Stimulated activated CD8-positive, alpha-beta memory T cell treated with anti-CD3 and anti-CD28 coated beads, Interleukin-4, amount 100 ng/mL, for 24 hours (primary cell): Measurements from ENCODE around the gene RAB36.
A peak's percentile ranks its signal among the peaks of the same experiment; 100 is the strongest.
"Not testable (repeated sequence)": the region's sequence is repeated elsewhere in the genome, so short reads cannot be mapped to it uniquely, and the experiment has no call there.

Experiments
- DNase-seq: peaks from one replicate; pipeline ENCODE4 v3.0.0-alpha.2; 2020; ENCODE audit warnings: low read depth

The RAB36 gene

DNA sequence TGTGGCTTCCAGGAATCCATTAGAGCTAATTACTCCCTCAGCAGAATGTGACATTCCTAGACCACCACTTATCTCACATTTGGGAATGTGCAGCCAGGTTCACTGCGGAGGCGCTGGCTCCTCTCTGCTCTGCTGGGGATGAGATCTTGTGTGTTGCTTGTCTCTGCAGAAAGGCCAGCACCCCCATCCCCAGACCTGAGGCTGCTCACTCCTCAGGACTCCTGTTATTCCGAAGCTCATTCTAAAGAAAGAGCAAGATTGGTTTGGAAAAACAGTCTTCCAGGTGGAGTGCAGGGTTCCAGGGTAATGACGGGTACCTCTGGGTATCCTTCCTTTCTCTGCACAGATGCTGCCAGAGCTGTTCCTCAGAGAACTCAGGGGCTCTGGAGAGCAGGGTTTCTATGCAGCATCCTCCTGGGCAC is 24.3 kb upstream of the RAB36 start:
- no peak for DNase-seq

DNA sequence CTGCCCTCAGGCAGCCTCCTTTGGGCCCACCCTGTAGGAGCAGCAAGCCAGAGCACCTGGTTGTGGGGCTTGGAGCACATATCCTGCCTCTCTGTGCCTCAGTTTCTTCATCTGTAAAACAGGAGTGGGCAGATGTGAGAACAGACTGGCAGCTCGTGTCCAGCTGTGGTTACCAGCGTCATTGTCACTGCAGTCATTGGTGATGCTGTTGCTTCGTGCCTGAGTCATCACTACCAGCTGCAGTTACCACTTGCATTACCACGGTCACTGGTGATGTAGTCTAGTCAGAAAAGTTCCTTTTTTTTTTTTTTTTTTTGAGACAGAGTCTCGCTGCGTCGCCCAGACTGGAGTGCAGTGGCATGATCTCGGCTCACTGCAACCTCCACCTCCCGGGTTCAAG is 23.9 kb upstream of the RAB36 start:
- DNase-seq, result no peak

DNA sequence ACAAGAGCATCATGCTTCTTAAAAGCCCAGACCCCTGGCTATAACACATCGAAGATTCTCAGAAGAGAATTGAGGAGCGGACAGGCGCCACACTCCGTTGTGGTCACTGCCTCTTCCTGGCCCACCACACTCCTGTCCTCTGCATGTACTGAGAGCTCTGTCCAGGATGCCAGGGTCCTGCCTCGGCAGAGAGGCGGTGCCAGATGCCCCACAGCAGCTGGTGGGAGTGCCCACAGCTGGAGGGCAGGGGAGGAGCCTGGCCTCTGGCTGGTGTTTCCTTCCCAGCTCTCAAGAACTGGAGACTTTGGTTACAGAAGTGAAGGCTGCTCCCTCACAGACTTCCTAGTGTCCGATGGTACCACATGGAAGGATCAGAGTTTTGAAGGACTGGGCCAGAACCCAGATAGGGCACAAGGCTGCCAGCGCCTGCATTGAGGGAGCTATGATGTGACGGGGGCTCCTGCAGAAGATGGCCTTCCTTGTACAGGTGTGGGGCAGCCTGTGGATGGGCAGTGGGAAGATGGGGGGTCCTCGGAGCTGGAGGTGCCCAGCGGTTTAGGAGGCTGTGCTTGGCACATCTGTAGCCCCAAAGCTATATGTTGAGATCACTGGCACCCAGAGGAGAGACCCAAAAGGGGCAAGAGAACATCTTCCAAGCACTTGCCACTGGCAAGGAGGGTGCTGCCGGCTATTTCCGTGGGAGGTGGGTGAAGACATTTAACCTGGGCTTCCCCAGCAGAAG is 22.9 kb upstream of the RAB36 start:
- DNase-seq, result no peak

DNA sequence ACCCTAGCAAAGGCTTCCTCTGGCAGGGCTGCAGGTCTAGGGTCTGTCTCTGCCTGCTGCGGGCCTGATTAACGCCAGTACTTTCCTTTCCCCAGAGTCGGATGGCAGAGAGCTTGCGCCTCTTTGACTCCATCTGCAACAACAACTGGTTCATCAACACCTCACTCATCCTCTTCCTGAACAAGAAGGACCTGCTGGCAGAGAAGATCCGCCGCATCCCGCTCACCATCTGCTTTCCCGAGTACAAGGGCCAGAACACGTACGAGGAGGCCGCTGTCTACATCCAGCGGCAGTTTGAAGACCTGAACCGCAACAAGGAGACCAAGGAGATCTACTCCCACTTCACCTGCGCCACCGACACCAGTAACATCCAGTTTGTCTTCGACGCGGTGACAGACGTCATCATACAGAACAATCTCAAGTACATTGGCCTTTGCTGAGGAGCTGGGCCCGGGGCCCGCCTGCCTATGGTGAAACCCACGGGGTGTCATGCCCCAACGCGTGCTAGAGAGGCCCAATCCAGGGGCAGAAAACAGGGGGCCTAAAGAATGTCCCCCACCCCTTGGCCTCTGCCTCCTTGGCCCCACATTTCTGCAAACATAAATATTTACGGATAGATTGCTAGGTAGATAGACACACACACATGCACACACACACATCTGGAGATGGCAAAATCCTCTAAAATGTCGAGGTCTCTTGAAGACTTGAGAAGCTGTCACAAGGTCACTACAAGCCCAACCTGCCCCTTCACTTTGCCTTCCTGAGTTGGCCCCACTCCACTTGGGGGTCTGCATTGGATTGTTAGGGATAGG is 22.1 kb upstream of the RAB36 start:
- DNase-seq, result no peak

DNA sequence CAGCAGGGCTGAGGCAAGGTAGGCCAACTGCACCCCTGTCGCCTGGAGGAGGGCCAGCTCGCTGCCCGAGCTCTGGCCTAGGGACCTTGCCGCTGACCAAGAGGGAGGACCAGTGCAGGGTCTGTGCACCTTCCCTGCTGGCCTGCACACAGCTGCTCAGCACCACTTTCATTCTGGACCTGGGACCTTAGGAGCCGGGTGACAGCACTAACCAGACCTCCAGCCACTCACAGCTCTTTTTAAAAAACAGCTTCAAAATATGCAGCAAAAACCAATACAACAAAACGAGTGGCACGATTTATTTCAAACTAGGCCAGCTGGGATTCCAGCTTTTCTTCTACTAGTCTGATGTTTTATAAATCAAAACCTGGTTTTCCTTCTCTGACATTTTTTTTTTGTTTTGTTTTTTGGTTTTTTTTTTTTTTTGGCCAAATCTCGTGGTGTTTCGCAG is 21.4 kb upstream of the RAB36 start:
- no peak for DNase-seq

DNA sequence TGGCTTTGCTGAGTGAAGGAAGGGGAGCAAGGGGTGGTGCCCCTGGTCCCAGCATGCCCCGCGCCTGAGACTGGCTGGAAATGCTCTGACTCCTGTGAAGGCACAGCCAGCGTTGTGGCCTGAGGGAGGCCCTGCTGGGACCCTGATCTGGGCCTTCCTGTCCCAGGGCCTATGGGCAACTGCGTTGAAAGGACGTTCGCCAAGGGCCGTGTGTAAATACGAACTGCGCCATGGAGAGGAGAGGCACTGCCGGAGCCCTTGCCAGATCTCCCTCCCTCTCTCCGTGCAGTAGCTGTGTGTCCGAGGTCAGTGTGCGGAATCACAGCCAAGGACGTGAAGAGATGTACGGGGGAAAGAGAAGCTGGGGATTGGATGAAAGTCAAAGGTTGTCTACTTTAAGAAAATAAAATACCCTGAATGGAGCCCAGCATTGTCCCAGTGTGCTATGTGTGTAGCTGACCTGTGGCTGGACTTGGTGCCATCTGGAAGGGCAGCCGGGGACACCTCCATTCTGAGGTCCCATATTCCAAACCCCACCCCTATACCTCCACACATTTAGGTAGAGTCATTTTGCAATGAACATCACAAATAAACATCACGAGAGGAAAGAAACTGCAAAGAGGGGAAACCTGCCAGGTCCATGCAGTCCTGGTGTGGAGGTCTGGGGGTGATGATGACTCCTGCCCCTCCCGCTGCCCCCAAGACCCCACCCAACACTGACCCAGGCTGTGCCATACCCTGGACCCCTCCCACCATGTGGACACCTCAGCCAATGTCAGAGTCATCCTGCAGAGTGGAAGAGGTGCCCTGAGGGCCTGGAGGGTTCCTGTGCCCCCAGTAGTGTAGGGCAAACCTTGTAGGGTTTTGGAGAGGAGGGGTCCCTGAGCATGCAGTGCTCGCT is 20.4 kb upstream of the RAB36 start:
- DNase-seq, result no peak

DNA sequence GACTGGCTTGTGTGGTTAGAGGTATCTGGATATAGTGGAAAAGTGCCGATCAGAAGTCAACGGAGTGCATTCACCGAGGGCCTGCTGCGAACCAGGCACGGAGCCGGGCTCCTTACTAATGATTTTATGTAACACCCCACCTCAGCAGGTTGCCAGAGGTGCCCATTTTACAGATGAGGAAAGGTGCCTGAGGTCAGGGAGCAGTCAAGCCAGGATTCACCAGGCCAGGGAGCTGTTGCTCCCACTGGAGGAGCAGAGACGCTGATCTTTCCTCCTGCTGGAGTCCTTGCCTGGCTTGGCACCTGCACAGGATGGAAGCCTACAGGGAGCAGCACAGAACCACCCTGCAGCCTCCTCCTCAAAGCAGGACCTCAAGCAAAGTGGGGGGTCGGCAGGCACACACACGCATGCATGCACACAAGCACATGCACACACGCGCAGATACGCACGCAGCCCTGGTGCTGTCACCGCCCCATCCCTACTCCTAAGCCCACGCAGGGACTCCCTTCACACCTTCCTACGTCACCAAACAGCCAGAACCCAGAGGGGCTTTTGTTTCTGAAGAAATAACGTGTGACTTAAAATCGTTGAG is 19.7 kb upstream of the RAB36 start:
- no peak for DNase-seq

DNA sequence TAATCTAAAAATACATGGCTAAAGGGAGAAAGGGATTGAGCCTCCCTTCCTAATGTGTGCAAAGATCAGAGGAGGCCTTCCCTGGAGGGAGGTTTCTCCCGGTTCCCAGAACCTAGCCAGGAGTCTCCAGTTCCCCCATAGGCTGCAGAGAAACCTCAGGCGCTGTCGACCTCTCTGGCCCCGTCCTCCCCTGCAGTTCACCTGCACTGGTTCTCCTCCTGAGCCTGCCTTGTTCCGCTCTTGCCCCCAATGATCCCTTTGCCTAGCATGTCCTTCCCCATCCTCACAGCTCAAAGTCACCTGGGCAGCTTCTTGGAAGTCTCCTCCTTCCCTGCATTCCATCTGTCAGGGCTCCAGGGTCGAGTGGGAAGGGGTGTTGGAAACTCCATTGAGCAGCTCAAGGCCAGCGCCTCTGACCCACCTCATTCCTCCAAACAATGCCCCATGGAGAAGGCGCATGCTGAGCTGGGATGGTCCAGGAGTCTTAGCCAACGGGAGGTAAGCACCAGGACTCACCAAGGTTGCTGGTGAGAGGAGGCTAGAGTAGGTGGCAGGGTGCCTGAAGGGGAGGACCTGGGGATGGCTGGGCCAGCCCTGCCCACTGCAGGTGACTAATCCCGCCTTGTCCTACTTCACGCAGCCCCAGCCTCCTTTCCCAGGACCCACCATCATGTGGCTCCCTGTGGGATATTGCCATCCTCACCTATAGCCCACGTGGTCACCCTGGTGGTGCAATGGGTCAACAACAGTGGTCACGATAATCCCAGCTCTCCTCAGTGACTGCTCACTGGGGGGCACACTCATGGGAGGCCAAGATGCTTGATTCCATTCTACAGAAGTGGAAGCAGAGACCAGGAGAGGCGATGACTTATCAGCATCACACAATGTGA is 18.9 kb upstream of the RAB36 start:
- no peak for DNase-seq

DNA sequence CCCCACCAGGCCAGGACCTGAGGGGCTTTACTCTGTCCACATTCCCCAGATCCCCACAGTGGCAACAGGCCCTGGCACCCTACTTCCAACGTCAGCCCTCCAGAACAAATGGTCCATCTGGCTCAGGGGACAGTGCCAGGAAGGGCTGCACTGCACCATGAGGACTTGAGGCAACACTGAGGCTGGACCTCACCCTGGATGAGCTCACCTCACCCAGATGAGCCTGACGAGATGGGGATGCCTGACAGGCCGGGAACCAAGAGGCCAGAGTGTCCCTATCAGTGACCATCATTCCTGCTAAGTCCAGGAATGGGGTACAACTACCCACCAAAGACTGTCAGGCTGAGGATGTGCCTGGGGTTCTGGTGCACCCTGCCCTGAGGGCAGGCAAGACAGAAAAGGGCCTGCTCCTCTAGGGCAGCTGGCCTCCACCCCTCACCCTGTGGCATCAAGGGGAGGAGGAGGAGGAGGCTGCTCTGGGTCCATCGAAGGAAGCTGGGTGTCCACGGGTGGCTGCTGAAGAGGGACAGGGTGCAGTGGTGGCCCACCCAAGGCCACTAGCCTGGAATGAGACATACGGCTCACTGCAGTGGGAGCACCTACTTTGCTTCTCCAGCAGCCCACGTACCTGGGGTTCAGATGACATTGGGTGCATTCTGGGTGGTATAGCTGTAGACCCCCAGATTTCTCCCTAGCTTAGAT is 18.1 kb upstream of the RAB36 start:
- no peak for DNase-seq

DNA sequence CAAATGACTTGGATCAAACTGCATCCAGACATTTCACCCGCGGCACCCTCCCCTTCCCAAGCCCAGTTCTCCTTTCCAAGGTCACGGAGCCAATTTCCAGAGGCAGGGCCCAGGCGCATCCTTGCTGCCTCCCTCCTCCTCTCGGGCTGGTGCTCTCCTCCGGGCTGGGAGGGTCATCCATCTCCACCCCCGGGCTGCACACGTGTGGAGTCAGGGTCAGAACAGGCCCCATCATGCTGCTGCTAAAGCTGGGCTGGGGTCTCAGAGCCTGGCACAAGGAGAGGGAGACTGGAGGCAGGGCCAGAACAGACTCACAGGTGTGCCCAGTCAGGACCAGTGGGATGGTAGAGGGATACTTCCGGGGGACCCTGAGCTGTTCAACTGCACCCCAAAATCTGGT is 17.5 kb upstream of the RAB36 start:
- no peak for DNase-seq

DNA sequence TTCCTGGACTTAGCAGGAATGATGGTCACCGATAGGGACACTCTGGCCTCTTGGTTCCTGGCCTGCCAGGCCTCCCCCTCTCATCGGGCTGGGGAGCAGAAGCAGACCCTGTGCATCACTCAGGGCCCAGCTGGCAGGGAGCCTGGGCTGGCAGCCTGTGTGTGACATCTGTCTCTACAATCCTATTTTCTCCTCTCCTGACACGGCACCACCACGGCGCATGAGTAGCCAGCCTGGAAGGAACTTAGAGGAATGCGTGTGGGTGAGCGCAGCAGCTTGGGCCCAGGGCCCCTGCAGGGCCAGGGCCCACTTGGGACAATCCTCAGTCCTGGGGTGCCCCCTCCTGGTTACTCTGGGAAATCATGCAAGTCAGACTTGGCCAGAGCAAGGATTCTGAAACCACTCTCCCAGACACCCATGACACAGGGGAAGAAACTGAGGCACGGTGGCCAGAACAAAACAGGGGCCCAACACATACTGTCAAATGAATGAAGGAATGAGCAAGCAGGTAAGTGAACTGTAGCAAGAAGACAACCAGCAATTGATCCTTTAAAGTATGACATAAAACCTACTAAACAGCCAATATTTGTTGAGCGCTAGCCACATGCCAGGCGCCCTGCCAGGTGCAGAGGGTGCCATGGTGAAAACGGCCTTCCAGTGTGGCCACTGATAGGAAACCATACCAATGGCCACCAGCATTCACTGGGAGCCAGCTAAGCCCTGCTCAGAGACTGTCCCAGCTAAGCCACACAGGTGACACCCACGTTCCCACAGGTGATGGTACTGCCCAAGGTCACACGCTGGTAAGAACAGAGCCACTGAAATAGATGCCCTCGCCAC is 16.8 kb upstream of the RAB36 start:
- DNase-seq, result peak; percentile 71

DNA sequence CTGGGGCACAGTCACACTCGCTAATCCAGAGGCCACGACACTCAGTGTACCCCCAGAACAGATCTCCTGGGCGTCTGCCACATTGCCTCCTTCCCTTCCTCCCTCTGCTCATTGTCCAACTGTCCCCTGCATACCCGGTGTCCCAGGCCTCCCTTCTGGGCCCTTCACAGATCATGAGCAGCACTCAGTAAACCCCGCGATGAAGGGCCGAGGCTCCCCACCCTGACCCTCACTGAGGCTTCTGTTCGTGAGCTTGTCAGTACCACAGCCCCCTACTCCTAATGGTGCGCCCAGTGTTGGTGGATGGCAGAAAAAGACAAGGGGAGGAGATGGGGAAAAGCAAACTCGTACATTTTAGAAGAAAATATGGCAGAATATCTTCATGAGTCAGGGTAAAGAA is 16.1 kb upstream of the RAB36 start:
- DNase-seq, result no peak

DNA sequence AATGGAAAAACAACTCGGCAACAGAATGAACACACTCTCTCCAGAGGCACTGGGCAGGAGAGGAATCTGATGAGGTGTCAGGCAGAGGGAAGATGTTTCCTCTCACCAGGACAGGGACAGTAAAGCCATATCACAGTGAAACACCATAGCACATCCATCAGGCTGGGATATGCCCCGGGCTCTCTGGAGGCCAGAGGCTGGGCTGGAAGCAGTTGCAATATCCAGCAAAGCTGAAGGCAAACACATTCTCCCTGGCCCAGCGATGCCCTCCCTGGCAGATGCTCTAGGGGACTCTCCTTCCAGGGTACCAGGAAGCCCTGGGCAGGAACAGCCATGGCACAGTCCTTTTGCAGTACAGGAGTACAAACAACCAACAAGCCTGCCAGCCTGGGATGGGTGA is 14.6 kb upstream of the RAB36 start:
- DNase-seq, result no peak

DNA sequence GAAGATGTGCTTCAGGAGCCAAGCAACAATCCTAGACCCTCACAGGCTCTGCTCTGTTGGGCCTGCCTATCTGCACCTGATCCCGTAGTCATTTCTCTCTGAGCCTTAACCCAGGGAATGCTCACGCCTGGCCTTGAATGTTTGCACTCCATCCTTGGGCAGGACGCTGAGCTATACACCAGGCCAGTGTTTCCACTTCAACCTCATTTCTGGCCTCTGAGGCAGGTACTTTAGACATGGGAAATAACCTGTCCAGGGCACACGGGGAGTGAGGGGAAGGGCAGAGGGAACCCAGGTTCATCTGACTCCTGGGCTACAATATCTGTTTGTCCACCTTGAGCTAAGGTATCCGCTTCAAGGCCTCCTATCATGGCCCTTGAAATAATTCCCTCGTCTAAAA is 13.3 kb upstream of the RAB36 start:
- no peak for DNase-seq

DNA sequence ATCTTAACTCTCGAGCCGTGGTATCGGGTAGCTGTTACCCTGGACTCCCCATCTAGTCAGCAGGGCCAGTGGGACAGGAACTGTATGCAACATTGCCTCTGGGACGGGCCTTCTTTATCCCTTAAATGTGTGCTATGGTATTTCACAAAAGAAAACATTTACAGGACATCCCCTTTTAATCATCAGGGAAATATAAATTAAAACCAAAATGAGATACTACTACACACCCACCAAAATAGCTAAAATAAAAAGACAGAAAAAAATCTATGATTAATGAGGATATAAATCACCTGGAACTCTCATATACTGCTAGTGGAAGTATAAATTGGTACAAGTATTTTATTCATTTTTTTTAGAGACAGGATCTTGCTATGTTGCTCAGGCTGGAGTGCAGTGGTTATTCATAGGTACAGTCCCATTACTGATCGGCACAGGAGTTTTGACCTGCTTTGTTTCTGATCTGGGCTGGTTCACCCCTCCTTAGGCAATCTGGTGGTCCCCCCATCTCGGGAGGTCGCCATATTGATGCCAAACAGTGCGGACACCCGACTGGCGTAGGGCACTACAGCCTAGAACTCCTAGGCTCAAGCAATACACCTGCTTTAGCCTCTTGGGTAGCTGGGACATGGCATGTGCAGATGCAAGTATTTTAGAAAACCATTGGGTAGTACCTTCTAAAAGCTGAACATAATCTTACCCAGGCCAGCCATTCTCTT is 12.7 kb upstream of the RAB36 start:
- no peak for DNase-seq

DNA sequence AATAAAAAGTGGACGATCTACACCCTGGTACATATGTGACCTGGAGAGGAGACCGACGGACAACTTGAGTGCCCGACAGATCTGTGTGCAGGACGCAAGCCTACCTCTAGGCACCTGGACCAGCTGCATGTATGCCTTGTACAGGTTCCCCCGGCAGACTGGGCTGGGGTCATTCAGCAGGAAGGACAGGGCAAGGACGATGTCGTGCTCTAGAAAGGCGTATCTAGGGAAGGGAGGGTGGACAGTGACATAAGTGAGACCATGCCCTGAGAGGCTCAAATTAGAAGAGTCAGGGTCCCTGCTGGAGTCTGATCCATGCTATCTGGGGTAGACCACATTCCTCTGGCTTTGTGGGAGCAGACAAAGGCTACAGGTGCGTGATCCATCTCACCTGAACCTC is 11.4 kb upstream of the RAB36 start:
- no peak for DNase-seq

DNA sequence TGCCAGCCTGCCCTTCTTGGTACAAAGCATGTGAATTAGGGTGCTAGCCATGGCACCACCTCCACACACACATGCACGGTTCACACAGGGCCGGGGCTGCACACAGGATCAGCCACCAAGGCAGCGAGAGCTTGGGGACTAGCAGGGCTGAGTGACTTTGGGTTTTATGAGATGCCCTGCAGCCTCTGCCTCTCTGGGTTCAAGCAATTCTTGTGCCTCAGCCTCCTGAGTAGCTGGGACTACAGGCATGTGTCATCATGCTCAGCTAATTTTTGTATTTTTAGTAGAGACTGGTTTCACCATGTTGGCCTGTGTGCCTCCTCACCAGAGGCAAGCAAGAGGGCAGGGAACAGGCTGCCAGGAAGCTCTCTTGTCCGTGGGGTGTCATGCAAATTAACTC is 8.3 kb upstream of the RAB36 start:
- DNase-seq, result not testable (repeated sequence)

DNA sequence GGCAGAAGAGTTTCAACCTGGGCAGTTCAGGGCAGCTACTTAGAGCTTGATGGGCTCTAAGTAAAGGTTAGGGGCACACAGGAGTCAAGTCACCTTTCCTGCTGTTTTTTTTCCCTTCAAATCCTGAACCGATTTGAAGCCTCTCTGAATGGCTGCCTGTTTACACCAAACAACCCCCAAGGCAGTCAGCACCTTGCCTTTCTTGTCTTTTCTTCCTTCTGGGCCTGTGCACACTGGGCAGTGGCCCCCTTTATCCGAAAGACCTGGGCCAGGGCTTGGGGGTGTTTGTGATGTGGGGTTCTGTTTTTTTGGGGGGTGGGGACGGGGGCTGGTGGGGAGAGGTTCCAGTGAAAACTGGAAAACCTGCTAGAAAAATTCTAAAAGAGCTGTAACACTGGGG is 7.8 kb upstream of the RAB36 start:
- no peak for DNase-seq
